Upper lobe of right lung (tissue), 1 donor: ENCODE measurements around the gene ZNF462. TPM values are rescaled to one million over a fixed set of nuclear protein-coding genes. Genes with fewer than 3 reads are reported as not detected.

Source experiments
- ATAC-seq: fragments of 200-7000 bp; cut with Tn5 transposase; one replicate; pipeline ENCODE4 v1.9.1; 2020; ENCODE audit warnings: mild to moderate bottlenecking, moderate library complexity
- DNase-seq: peaks from one replicate; pipeline ENCODE4 v3.0.0-alpha.2; 2020
- H3K27ac ChIP-seq: fragments of 200-600 bp; one replicate; pipeline ENCODE4 v1.8.0; 2022
- H3K27me3 ChIP-seq: fragments of 200-600 bp; one replicate; pipeline ENCODE4 v1.8.0; 2022; ENCODE audit warnings: mild to moderate bottlenecking
- H3K36me3 ChIP-seq: fragments of 200-600 bp; one replicate; pipeline ENCODE4 v1.8.0; 2022
- H3K4me1 ChIP-seq: fragments of 200-600 bp; one replicate; pipeline ENCODE4 v1.8.0; 2022
- H3K4me3 ChIP-seq: fragments of 200-600 bp; one replicate; pipeline ENCODE4 v1.8.0; 2022; ENCODE audit warnings: mild to moderate bottlenecking
- H3K9me3 ChIP-seq: fragments of 200-600 bp; one replicate; pipeline ENCODE4 v1.8.0; 2022
- CTCF ChIP-seq: fragments of 200-600 bp; IDR thresholded peaks from one replicate; pipeline ENCODE4 v1.8.0; 2022; ENCODE audit warnings: antibody characterized with exemption
- intact Hi-C: fragments of 100-400 bp; cut with DNase I; formaldehyde crosslinking; loops from one replicate; pipeline ENCODE4 v1.11.0; 2022
- total RNA-seq: library from RNA; stranded (reverse); fragmentation: NEBNext Ultra II Directional; extraction: Animal tissue kit (Norgen Biotek cat#: 25700); gene quantifications from one replicate; pipeline ENCODE4 v1.2.1, GENCODE V29; 2021
- donor health status: DM: no; HTN: yes; CAD: no; lungs with severe emphysema.

The ZNF462 gene
- total RNA-seq, 1 donor from 2014 or later: 25.4 TPM

- Histone ChIP-seq H3K4me1 (no peaks in the 10 kb centered on the region), H3K9me3 (no peaks in the 10 kb centered on the region), H3K36me3 (peaks cover 47% of the 10 kb centered on the region), H3K4me3 (no peak overlapping the region), H3K27me3 (no peaks in the 10 kb centered on the region), H3K27ac (no peak overlapping the region)
- ATAC-seq: no peak
- intact Hi-C loops: no loop called here
- TF ChIP-seq CTCF: no peak
- no peak for DNase-seq
Observed at GRCh38 chr9:106936680-106937079, 73.7 kb downstream of the ZNF462 start.

GRCh38 chr9:106941916-106942315 is 79.0 kb downstream of the ZNF462 start:
- no peaks in the 10 kb centered on the region for H3K27me3 ChIP-seq
- H3K4me3 ChIP-seq: no peak overlapping the region
- ATAC-seq (no peak), DNase-seq (no peak)
- H3K4me1 ChIP-seq: no peaks in the 10 kb centered on the region
- no peak overlapping the region for H3K27ac ChIP-seq
- H3K36me3 ChIP-seq: peaks cover 32% of the 10 kb centered on the region
- intact Hi-C loops: no loop called here
- TF ChIP-seq CTCF: no peak
- no peaks in the 10 kb centered on the region for H3K9me3 ChIP-seq

- DNase-seq: no peak
- intact Hi-C loops: no loop called here
- no peak for ATAC-seq
Observed at GRCh38 chr9:106945727-106946660, 83.0 kb downstream of the ZNF462 start.

GRCh38 chr9:106947106-106947900 is 84.3 kb downstream of the ZNF462 start:
- Histone ChIP-seq H3K36me3 (peaks cover 4% of the 10 kb centered on the region), H3K4me3 (no peak overlapping the region), H3K4me1 (no peaks in the 10 kb centered on the region), H3K27ac (no peak overlapping the region), H3K27me3 (no peaks in the 10 kb centered on the region), H3K9me3 (no peaks in the 10 kb centered on the region)
- DNase-seq (no peak), ATAC-seq (no peak)
- intact Hi-C loops: no loop called here
- TF ChIP-seq CTCF: no peak

More at GRCh38 chr9:106945727-106946660, 83.0 kb downstream of the ZNF462 start:
- H3K36me3 ChIP-seq: peaks cover 11% of the 10 kb centered on the region
- no peak overlapping the region for H3K4me3 ChIP-seq
- H3K27ac ChIP-seq: no peak overlapping the region
- no peaks in the 10 kb centered on the region for H3K9me3 ChIP-seq
- H3K27me3 ChIP-seq: no peaks in the 10 kb centered on the region
- no peaks in the 10 kb centered on the region for H3K4me1 ChIP-seq
- TF ChIP-seq CTCF: no peak

GRCh38 chr9:106953174-106953573 is 90.2 kb downstream of the ZNF462 start:
- Histone ChIP-seq H3K4me3 (no peak overlapping the region), H3K27ac (no peak overlapping the region), H3K9me3 (no peaks in the 10 kb centered on the region), H3K4me1 (no peaks in the 10 kb centered on the region), H3K36me3 (peaks cover under 1% of the 10 kb centered on the region), H3K27me3 (no peaks in the 10 kb centered on the region)
- intact Hi-C loops: no loop called here
- ATAC-seq: peak; percentile 34
- TF ChIP-seq CTCF: no peak
- DNase-seq: no peak
